IMR-90 (cell line): ENCODE measurements around the gene KRTAP10-11.

Experiments
- BHLHE40 ChIP-seq: fragments of 150-350 bp; IDR thresholded peaks from 2 replicates; pipeline ENCODE4 v1.6.1; 2016; ENCODE audit warnings: mild to moderate bottlenecking, low read depth, low read length
- CEBPB ChIP-seq: IDR thresholded peaks from 2 replicates; pipeline ENCODE4 v1.6.1; 2012; ENCODE audit warnings: low read depth, low read length, improper control_type of control experiment
- CTCF ChIP-seq: conservative IDR thresholded peaks from 2 replicates; pipeline ENCODE4 v1.5.1; 2012; ENCODE audit warnings: mild to moderate bottlenecking, low read depth, low read length, improper control_type of control experiment
- POLR2A ChIP-seq: IDR thresholded peaks from 2 replicates; pipeline ENCODE4 v1.6.1; 2012; ENCODE audit warnings: mild to moderate bottlenecking, low read depth, low read length
- SMC3 ChIP-seq: fragments of 150-350 bp; IDR thresholded peaks from 2 replicates; pipeline ENCODE4 v1.6.1; 2016; ENCODE audit warnings: low read depth, mild to moderate bottlenecking, antibody characterized with exemption, low read length, moderate library complexity

DNA sequence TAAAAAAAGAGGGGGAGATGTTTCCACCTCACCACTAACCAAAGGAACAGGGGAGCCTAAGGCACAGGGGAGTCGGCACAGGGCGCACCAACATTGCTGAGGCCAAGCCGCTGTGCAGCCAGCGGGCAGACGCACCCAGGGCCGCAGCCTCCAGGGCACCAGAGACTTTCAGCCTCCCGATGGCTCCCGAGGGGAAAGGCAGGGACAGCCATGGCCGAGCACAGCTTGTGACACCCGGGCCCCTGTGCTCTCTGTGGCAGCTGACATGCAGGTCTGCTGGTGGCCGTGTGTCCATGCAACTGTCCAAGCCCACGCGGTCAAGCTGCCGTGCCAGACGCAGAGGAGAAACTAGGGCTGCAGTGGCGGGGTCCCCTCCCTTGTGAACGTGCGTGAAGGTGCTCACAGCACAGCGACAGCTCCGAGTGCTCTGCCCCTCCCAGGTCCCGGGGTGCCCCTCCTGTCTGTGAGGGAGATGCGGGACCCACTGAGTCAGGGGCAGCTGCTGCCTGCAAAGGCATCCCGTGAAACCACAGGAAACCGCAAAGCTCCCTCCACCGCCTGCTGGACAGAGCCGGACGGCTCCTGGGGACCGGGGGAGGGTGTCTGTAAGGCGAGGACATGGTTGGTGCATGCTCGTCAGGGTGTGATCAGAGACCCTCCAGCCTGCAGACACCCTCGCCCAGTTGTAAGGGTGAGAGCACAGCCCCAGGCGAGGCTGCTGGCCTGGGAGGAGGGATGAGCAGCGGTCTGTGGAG, 2.5 kb downstream of the KRTAP10-11 start:
- TF ChIP-seq SMC3, result no peak
- TF ChIP-seq CTCF, result no peak
- no peak for TF ChIP-seq BHLHE40
- no peak for TF ChIP-seq CEBPB
- TF ChIP-seq POLR2A, result no peak
